ENCODE results near the gene MEI1.

DNA sequence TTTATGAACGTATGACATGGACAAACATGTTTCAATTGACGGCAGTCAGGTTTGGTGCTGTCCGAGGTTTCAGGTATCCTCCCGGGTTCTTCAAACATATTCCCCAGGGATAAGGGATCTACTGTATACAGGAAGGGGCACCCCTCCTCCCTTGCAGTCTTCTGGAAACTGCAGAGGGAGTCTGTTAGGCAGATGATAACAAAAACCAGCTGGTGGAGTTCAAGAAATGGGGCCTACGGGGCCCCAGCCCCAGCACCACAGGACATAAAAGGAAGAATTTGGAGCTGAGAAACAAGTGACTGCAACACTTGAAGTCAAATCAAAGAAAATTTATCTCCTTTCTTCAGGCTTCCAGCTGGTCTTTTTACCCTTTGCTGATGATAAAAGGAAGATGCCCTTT, 42.7 kb upstream of the MEI1 start:
- TF ChIP-seq, protein P1, sequence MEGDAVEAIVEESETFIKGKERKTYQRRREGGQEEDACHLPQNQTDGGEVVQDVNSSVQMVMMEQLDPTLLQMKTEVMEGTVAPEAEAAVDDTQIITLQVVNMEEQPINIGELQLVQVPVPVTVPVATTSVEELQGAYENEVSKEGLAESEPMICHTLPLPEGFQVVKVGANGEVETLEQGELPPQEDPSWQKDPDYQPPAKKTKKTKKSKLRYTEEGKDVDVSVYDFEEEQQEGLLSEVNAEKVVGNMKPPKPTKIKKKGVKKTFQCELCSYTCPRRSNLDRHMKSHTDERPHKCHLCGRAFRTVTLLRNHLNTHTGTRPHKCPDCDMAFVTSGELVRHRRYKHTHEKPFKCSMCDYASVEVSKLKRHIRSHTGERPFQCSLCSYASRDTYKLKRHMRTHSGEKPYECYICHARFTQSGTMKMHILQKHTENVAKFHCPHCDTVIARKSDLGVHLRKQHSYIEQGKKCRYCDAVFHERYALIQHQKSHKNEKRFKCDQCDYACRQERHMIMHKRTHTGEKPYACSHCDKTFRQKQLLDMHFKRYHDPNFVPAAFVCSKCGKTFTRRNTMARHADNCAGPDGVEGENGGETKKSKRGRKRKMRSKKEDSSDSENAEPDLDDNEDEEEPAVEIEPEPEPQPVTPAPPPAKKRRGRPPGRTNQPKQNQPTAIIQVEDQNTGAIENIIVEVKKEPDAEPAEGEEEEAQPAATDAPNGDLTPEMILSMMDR (conservative IDR thresholded peaks at IDR 0.05), result no peak
- TF ChIP-seq EZH2 (IDR thresholded peaks at IDR 0.05; ENCODE audit: low read depth), result no peak
